ENCODE measurements around the gene BRAP.
"Not testable (repeated sequence)": the region's sequence is repeated elsewhere in the genome, so short reads cannot be mapped to it uniquely, and the experiment has no call there.

Gene BRAP

GRCh38 chr12:111652530-111652929 is 33.2 kb downstream of the BRAP start:
- H3K27me3 ChIP-seq (ENCODE audit: control insufficient read depth in 1 of 2, insufficient read depth in 1 of 2, low read length in 2 of 2); H2AFZ ChIP-seq (ENCODE audit: low read depth, low read length); H2BK15ac ChIP-seq (ENCODE audit: low read depth, poor library complexity, severe bottlenecking); H3K9ac ChIP-seq (ENCODE audit: low read length); H3K4ac ChIP-seq (ENCODE audit: low read depth in 1 of 2, low read length in 2 of 2); H3K18ac ChIP-seq (ENCODE audit: low read depth in 1 of 2, low read length in 2 of 2); H3K4me2 ChIP-seq (ENCODE audit: low read length, poor library complexity, severe bottlenecking); H2AK5ac ChIP-seq (ENCODE audit: low read length, severe bottlenecking); H4K91ac ChIP-seq (ENCODE audit: low read length); H2BK12ac ChIP-seq (ENCODE audit: low read length in 2 of 2); H3K4me1 ChIP-seq (ENCODE audit: control insufficient read depth, insufficient read depth, low read depth, low read length); H2BK5ac ChIP-seq (ENCODE audit: low read depth, low read length, poor library complexity, severe bottlenecking); H2BK120ac ChIP-seq (ENCODE audit: low read depth, low read length); H3K14ac ChIP-seq (ENCODE audit: low read length in 2 of 2); H3K27ac ChIP-seq (ENCODE audit: low read length, poor library complexity, severe bottlenecking); H3K4me3 ChIP-seq (ENCODE audit: insufficient read depth in 1 of 2, low read depth in 1 of 2, low read length in 2 of 2); H3K23ac ChIP-seq (ENCODE audit: low read length in 2 of 2); DNase-seq; H3K9me3 ChIP-seq (ENCODE audit: control insufficient read depth, low read length); H4K8ac ChIP-seq (ENCODE audit: low read length): not testable (repeated sequence)
- Histone ChIP-seq H3K36me3 (ENCODE audit: control insufficient read depth in 1 of 2, insufficient read depth in 2 of 2, low read depth in 1 of 2, low read length in 2 of 2) (peaks cover 43 to 80% of the 10 kb centered on the region in 2 experiments), H3K79me1 (replicated peaks; ENCODE audit: low read length, poor library complexity, severe bottlenecking) (peaks cover 15% of the 10 kb centered on the region)
- 100% methylated on average over 9 of the region's 9 CpGs for WGBS

- no peaks in the 10 kb centered on the region for H3K27me3 ChIP-seq (ENCODE audit: control insufficient read depth in 1 of 2, insufficient read depth in 1 of 2, low read length in 2 of 2)
- no peak overlapping the region for H3K9ac ChIP-seq (ENCODE audit: low read length)
- no peak for DNase-seq
- no peak overlapping the region for H3K23ac ChIP-seq (ENCODE audit: low read length in 2 of 2)
- H2AFZ ChIP-seq (ENCODE audit: low read depth, low read length): no peak overlapping the region
- no peak overlapping the region for H3K18ac ChIP-seq (ENCODE audit: low read depth in 1 of 2, low read length in 2 of 2)
- no peak overlapping the region for H4K8ac ChIP-seq (ENCODE audit: low read length)
- H3K4me1 ChIP-seq (ENCODE audit: control insufficient read depth, insufficient read depth, low read depth, low read length): peaks cover 1% of the 10 kb centered on the region
- no peak overlapping the region for H3K14ac ChIP-seq (ENCODE audit: low read length in 2 of 2)
- H2AK5ac ChIP-seq (ENCODE audit: low read length, severe bottlenecking): no peak overlapping the region
- H3K27ac ChIP-seq (ENCODE audit: low read length, poor library complexity, severe bottlenecking): no peak overlapping the region
- H3K4ac ChIP-seq (ENCODE audit: low read depth in 1 of 2, low read length in 2 of 2): no peak overlapping the region
- no peak overlapping the region for H2BK5ac ChIP-seq (ENCODE audit: low read depth, low read length, poor library complexity, severe bottlenecking)
- no peak overlapping the region for H3K4me2 ChIP-seq (ENCODE audit: low read length, poor library complexity, severe bottlenecking)
- 98% methylated on average over 7 of the region's 7 CpGs for WGBS
- no peaks in the 10 kb centered on the region for H3K9me3 ChIP-seq (ENCODE audit: control insufficient read depth, low read length)
- H2BK12ac ChIP-seq (ENCODE audit: low read length in 2 of 2): no peak overlapping the region
- no peak overlapping the region for H3K4me3 ChIP-seq (ENCODE audit: insufficient read depth in 1 of 2, low read depth in 1 of 2, low read length in 2 of 2)
- peaks cover 21% of the 10 kb centered on the region for H3K79me1 ChIP-seq (replicated peaks; ENCODE audit: low read length, poor library complexity, severe bottlenecking)
- H4K91ac ChIP-seq (ENCODE audit: low read length): no peak overlapping the region
- H2BK15ac ChIP-seq (ENCODE audit: low read depth, poor library complexity, severe bottlenecking): no peak overlapping the region
- H2BK120ac ChIP-seq (ENCODE audit: low read depth, low read length): no peak overlapping the region
- peaks cover 52 to 81% of the 10 kb centered on the region in 2 experiments for H3K36me3 ChIP-seq (ENCODE audit: control insufficient read depth in 1 of 2, insufficient read depth in 2 of 2, low read depth in 1 of 2, low read length in 2 of 2)
Observed at GRCh38 chr12:111650912-111651311, 34.8 kb downstream of the BRAP start.

GRCh38 chr12:111645433-111645832 is 40.3 kb downstream of the BRAP start:
- Histone ChIP-seq H2AFZ (ENCODE audit: low read depth, low read length) (no peak overlapping the region), H3K36me3 (ENCODE audit: control insufficient read depth in 1 of 2, insufficient read depth in 2 of 2, low read depth in 1 of 2, low read length in 2 of 2) (peaks cover 40 to 68% of the 10 kb centered on the region in 2 experiments), H3K9ac (ENCODE audit: low read length) (no peak overlapping the region), H3K14ac (ENCODE audit: low read length in 2 of 2) (no peak overlapping the region), H2BK12ac (ENCODE audit: low read length in 2 of 2) (no peak overlapping the region), H3K27ac (ENCODE audit: low read length, poor library complexity, severe bottlenecking) (peak overlapping the region; percentile 31), H2BK15ac (ENCODE audit: low read depth, poor library complexity, severe bottlenecking) (no peak overlapping the region), H3K4ac (ENCODE audit: low read depth in 1 of 2, low read length in 2 of 2) (no peak overlapping the region), H3K23ac (ENCODE audit: low read length in 2 of 2) (no peak overlapping the region), H4K8ac (ENCODE audit: low read length) (no peak overlapping the region), H4K91ac (ENCODE audit: low read length) (no peak overlapping the region), H2BK120ac (ENCODE audit: low read depth, low read length) (no peak overlapping the region), H3K4me1 (ENCODE audit: control insufficient read depth, insufficient read depth, low read depth, low read length) (peaks cover 6% of the 10 kb centered on the region), H3K9me3 (ENCODE audit: control insufficient read depth, low read length) (no peaks in the 10 kb centered on the region), H3K4me3 (ENCODE audit: insufficient read depth in 1 of 2, low read depth in 1 of 2, low read length in 2 of 2) (no peak overlapping the region), H3K27me3 (ENCODE audit: control insufficient read depth in 1 of 2, insufficient read depth in 1 of 2, low read length in 2 of 2) (no peaks in the 10 kb centered on the region), H3K18ac (ENCODE audit: low read depth in 1 of 2, low read length in 2 of 2) (no peak overlapping the region), H3K79me1 (replicated peaks; ENCODE audit: low read length, poor library complexity, severe bottlenecking) (peaks cover 13% of the 10 kb centered on the region), H2AK5ac (ENCODE audit: low read length, severe bottlenecking) (no peak overlapping the region), H2BK5ac (ENCODE audit: low read depth, low read length, poor library complexity, severe bottlenecking) (no peak overlapping the region), H3K4me2 (ENCODE audit: low read length, poor library complexity, severe bottlenecking) (no peak overlapping the region)
- 59% methylated on average over 5 of the region's 5 CpGs for WGBS
- peak; percentile 46 for DNase-seq

- no peak overlapping the region for H2BK15ac ChIP-seq (ENCODE audit: low read depth, poor library complexity, severe bottlenecking)
- no peak overlapping the region for H4K91ac ChIP-seq (ENCODE audit: low read length)
- no peak overlapping the region for H3K23ac ChIP-seq (ENCODE audit: low read length in 2 of 2)
- no peak overlapping the region for H2BK12ac ChIP-seq (ENCODE audit: low read length in 2 of 2)
- H3K4ac ChIP-seq (ENCODE audit: low read depth in 1 of 2, low read length in 2 of 2): no peak overlapping the region
- no peaks in the 10 kb centered on the region for H3K27me3 ChIP-seq (ENCODE audit: control insufficient read depth in 1 of 2, insufficient read depth in 1 of 2, low read length in 2 of 2)
- H4K8ac ChIP-seq (ENCODE audit: low read length): no peak overlapping the region
- H3K79me1 ChIP-seq (replicated peaks; ENCODE audit: low read length, poor library complexity, severe bottlenecking): peaks cover 16% of the 10 kb centered on the region
- no peak overlapping the region for H3K4me3 ChIP-seq (ENCODE audit: insufficient read depth in 1 of 2, low read depth in 1 of 2, low read length in 2 of 2)
- peak; percentile 75 for DNase-seq
- no peak overlapping the region for H3K9ac ChIP-seq (ENCODE audit: low read length)
- no peak overlapping the region for H2BK5ac ChIP-seq (ENCODE audit: low read depth, low read length, poor library complexity, severe bottlenecking)
- H3K14ac ChIP-seq (ENCODE audit: low read length in 2 of 2): no peak overlapping the region
- no peak overlapping the region for H3K27ac ChIP-seq (ENCODE audit: low read length, poor library complexity, severe bottlenecking)
- no peaks in the 10 kb centered on the region for H3K9me3 ChIP-seq (ENCODE audit: control insufficient read depth, low read length)
- H3K4me2 ChIP-seq (ENCODE audit: low read length, poor library complexity, severe bottlenecking): no peak overlapping the region
- no peak overlapping the region for H3K18ac ChIP-seq (ENCODE audit: low read depth in 1 of 2, low read length in 2 of 2)
- H2AK5ac ChIP-seq (ENCODE audit: low read length, severe bottlenecking): no peak overlapping the region
- no peak overlapping the region for H2BK120ac ChIP-seq (ENCODE audit: low read depth, low read length)
- H3K4me1 ChIP-seq (ENCODE audit: control insufficient read depth, insufficient read depth, low read depth, low read length): peaks cover 6% of the 10 kb centered on the region
- peaks cover 34 to 61% of the 10 kb centered on the region in 2 experiments for H3K36me3 ChIP-seq (ENCODE audit: control insufficient read depth in 1 of 2, insufficient read depth in 2 of 2, low read depth in 1 of 2, low read length in 2 of 2)
- 46% methylated on average over 2 of the region's 3 CpGs for WGBS
- H2AFZ ChIP-seq (ENCODE audit: low read depth, low read length): no peak overlapping the region
Observed at GRCh38 chr12:111643427-111643826, 42.3 kb downstream of the BRAP start.

Measured in mesenchymal stem cell (in vitro differentiated cells and primary cell).